Measurements from ENCODE around the gene INSYN1.

Gene INSYN1

DNA sequence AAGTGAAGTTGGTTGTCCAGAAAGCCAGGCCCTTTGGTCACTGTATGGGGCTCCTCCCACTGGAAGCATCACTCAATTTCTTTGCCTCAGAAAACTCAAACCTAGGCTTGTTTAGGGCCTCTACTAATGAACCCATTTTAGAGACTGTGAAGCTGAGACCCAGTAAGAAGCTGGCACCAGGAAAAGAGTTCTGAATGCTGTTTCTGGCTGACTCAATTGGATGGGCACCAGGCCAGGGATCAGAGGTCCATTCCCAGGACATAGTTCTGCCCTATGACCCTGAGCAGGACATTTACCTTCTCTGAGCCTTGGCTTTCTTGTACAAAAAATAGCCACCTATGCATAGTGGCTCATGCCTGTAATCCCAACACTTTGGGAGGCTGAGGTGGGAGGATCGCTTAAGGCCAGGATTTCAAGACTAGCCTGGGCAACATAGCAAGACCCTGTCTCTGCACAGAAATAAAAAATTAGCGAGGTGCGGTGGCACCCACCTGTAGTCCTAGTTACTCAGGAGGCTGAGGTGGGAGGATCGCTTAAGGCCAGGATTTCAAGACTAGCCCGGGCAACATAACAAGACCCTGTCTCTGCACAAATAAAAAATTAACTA is 38.4 kb downstream of the INSYN1 start:
- TF ChIP-seq, protein P1, sequence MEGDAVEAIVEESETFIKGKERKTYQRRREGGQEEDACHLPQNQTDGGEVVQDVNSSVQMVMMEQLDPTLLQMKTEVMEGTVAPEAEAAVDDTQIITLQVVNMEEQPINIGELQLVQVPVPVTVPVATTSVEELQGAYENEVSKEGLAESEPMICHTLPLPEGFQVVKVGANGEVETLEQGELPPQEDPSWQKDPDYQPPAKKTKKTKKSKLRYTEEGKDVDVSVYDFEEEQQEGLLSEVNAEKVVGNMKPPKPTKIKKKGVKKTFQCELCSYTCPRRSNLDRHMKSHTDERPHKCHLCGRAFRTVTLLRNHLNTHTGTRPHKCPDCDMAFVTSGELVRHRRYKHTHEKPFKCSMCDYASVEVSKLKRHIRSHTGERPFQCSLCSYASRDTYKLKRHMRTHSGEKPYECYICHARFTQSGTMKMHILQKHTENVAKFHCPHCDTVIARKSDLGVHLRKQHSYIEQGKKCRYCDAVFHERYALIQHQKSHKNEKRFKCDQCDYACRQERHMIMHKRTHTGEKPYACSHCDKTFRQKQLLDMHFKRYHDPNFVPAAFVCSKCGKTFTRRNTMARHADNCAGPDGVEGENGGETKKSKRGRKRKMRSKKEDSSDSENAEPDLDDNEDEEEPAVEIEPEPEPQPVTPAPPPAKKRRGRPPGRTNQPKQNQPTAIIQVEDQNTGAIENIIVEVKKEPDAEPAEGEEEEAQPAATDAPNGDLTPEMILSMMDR (IDR thresholded peaks at IDR 0.05; ENCODE audit: low read depth, low read length, poor library complexity, severe bottlenecking) = no peak
- TF ChIP-seq EZH2phosphoT487 (IDR thresholded peaks at IDR 0.05; ENCODE audit: borderline replicate concordance, low read length) = no peak
- Histone ChIP-seq H3K9me2 (replicated peaks; ENCODE audit: control insufficient read depth, low read length) (no peaks in the 10 kb centered on the region), H3K9me3 (ENCODE audit: control insufficient read depth, insufficient read depth, low read length) (no peaks in the 10 kb centered on the region), H4K20me1 (ENCODE audit: control insufficient read depth, insufficient read depth, low read depth, low read length) (no peaks in the 10 kb centered on the region), H3K27ac (ENCODE audit: low read depth, low read length) (no peak overlapping the region), H3K36me3 (ENCODE audit: control insufficient read depth, low read length) (no peaks in the 10 kb centered on the region), H3K27me3 (ENCODE audit: control insufficient read depth, low read length) (0 out of 2 replicates have a peak, but pooled peaks cover 2% of the 10 kb centered on the region), H3K4me3 (ENCODE audit: low read length) (no peak overlapping the region), H3K79me2 (ENCODE audit: control insufficient read depth, low read length) (no peaks in the 10 kb centered on the region), H3K4me2 (ENCODE audit: low read length) (no peak overlapping the region), H3F3A (ENCODE audit: control insufficient read depth, insufficient read depth) (no peaks in the 10 kb centered on the region), H3K4me1 (ENCODE audit: control insufficient read depth, low read length) (no peaks in the 10 kb centered on the region)

DNA sequence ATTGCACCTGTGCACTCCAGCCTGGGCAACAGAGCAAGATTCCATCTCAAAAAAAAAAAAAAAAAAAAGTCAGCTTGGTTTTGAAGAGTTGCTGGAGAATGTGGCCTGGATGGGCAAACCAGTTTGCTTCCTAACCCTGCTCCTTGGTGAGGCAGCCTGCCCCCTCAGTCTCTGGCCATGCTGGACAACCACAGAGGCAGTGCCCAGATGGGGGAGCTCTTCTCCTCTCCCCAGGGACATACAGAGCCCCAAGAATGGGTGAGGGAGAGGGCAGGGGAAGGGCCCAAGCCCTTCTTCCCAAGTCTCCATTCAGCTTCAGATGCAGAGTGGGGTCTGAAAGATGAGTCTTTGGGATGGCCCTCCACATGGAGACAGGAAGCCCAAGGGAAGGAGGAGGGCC is 41.0 kb downstream of the INSYN1 start:
- H3K4me3 ChIP-seq (ENCODE audit: low read length) = no peak overlapping the region
- H3K79me2 ChIP-seq (ENCODE audit: control insufficient read depth, low read length) = no peaks in the 10 kb centered on the region

DNA sequence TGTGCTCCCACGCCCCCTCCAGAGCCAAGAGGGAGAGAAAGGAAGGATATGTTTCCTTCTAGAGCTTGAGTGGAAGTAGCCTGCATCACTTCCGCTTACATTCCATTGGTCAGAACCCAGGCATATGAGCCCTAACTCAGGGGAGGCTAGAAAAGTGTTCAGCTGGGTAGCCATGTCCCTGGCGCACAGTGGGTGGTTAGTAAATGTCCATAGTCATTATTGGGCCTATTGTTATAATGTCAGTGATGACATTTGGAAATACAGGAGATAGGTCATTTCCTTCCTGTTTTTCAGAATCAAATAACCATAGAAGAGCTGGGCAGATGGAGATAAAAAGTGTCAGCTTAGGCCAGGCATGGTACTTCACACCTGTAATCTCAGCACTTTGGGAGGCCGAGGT is 41.6 kb downstream of the INSYN1 start:
- H3K27ac ChIP-seq (ENCODE audit: low read depth, low read length) = no peak overlapping the region
- no peaks in the 10 kb centered on the region for H3K9me3 ChIP-seq (ENCODE audit: control insufficient read depth, insufficient read depth, low read length)
- no peaks in the 10 kb centered on the region for H4K20me1 ChIP-seq (ENCODE audit: control insufficient read depth, insufficient read depth, low read depth, low read length)
- H3K79me2 ChIP-seq (ENCODE audit: control insufficient read depth, low read length) = no peaks in the 10 kb centered on the region
- H3K27me3 ChIP-seq (ENCODE audit: control insufficient read depth, low read length) = no peaks in the 10 kb centered on the region
- H3K4me1 ChIP-seq (ENCODE audit: control insufficient read depth, low read length) = no peaks in the 10 kb centered on the region
- no peak overlapping the region for H3K4me2 ChIP-seq (ENCODE audit: low read length)
- no peaks in the 10 kb centered on the region for H3K36me3 ChIP-seq (ENCODE audit: control insufficient read depth, low read length)
- TF ChIP-seq, protein P1 (IDR thresholded peaks at IDR 0.05; ENCODE audit: low read depth, low read length, poor library complexity, severe bottlenecking) = no peak
- no peak for TF ChIP-seq EZH2phosphoT487 (IDR thresholded peaks at IDR 0.05; ENCODE audit: borderline replicate concordance, low read length)
- H3K9me2 ChIP-seq (replicated peaks; ENCODE audit: control insufficient read depth, low read length) = no peaks in the 10 kb centered on the region
- no peak overlapping the region for H3K4me3 ChIP-seq (ENCODE audit: low read length)
- no peaks in the 10 kb centered on the region for H3F3A ChIP-seq (ENCODE audit: control insufficient read depth, insufficient read depth)

More for the DNA sequence above, 41.0 kb downstream of the INSYN1 start:
- TF ChIP-seq EZH2phosphoT487 (IDR thresholded peaks at IDR 0.05; ENCODE audit: borderline replicate concordance, low read length) = no peak
- TF ChIP-seq, protein P1 (IDR thresholded peaks at IDR 0.05; ENCODE audit: low read depth, low read length, poor library complexity, severe bottlenecking) = peak; percentile 16
- Histone ChIP-seq H3F3A (ENCODE audit: control insufficient read depth, insufficient read depth) (no peaks in the 10 kb centered on the region), H4K20me1 (ENCODE audit: control insufficient read depth, insufficient read depth, low read depth, low read length) (no peaks in the 10 kb centered on the region), H3K36me3 (ENCODE audit: control insufficient read depth, low read length) (no peaks in the 10 kb centered on the region), H3K27ac (ENCODE audit: low read depth, low read length) (no peak overlapping the region), H3K9me3 (ENCODE audit: control insufficient read depth, insufficient read depth, low read length) (no peaks in the 10 kb centered on the region), H3K4me2 (ENCODE audit: low read length) (no peak overlapping the region), H3K4me1 (ENCODE audit: control insufficient read depth, low read length) (no peaks in the 10 kb centered on the region), H3K9me2 (replicated peaks; ENCODE audit: control insufficient read depth, low read length) (no peaks in the 10 kb centered on the region), H3K27me3 (ENCODE audit: control insufficient read depth, low read length) (no peaks in the 10 kb centered on the region)
